K562 (cell line): ENCODE measurements around the gene SERPINH1. TPM values are rescaled to one million over a fixed set of nuclear protein-coding genes. Genes with fewer than 3 reads are reported as not detected.

Experiments used
- ATAC-seq: fragments of 200-7000 bp; cut with Tn5 transposase; 3 replicates; pipeline ENCODE4 v1.9.1; 2020; ENCODE audit warnings: moderate library complexity
- Bru-seq: library from RNA; stranded (reverse); fragments of 400-500 nt; gene quantifications from one replicate; lab custom pipeline; 2021; lab: Mats Ljungman, UMichigan
- BruChase-seq, 2 experiments: library from RNA; stranded (reverse); fragments of 400-500 nt; gene quantifications; one replicate each; lab custom pipeline; 2021; lab: Mats Ljungman, UMichigan
- BruUV-seq: library from RNA; stranded (reverse); fragments of 400-500 nt; replicated peaks from 2 replicates; lab custom pipeline; 2021; lab: Mats Ljungman, UMichigan
- CTCF ChIA-PET: fragments of 300-600 bp; formaldehyde crosslinking; extraction: SDS; loops from one replicate; lab custom pipeline; 2021; ENCODE audit warnings: low intra/inter-chr PET ratio; lab: Yijun Ruan, JAX
- POLR2A ChIA-PET: fragments of 300-600, 350-650 bp; sonication (Branson Sonifier 250); formaldehyde crosslinking; extraction: SDS; loops from one replicate; lab custom pipeline; 2021; ENCODE audit warnings: antibody characterized with exemption, inconsistent platforms; lab: Yijun Ruan, JAX
- DNase-seq, 4 experiments: peaks; one replicate each; pipeline versions ENCODE4 v3.0.0 to v3.0.0-alpha.2; 2011 to 2018; ENCODE audit warnings: low spot score in 3 of 4, mixed read lengths in 3 of 4; ENCODE audit errors: extremely low read depth in 1 of 4
- FAIRE-seq: peaks from 2 replicates; lab custom pipeline; 2011; peaks lifted over from hg19 to GRCh38; lab: Jason Lieb, UNC
- H2AFZ ChIP-seq: 2 replicates; pipeline ENCODE4 v1.6.0; 2011; ENCODE audit warnings: low read depth, low read length, control low read depth, inconsistent platforms
- H3K27ac ChIP-seq: fragments of 200-600 bp; 3 replicates; pipeline ENCODE4 v1.8.0; 2011; ENCODE audit warnings: low read depth, mild to moderate bottlenecking, control low read depth, inconsistent platforms, low read length, moderate library complexity, mixed read lengths; ENCODE audit errors: extremely low read depth
- H3K27me3 ChIP-seq, 2 experiments: fragments of 300-600 bp in 1 of 2; 2 replicates in 1 of 2; 3 replicates in 1 of 2; pipeline versions ENCODE4 v1.6.0 to v1.8.0; 2011; ENCODE audit warnings: inconsistent platforms in 2 of 2, low read length in 2 of 2, mild to moderate bottlenecking in 1 of 2, mixed read lengths in 1 of 2, moderate library complexity in 1 of 2; ENCODE audit not compliant: control insufficient read depth in 2 of 2, insufficient read depth in 2 of 2
- H3K36me3 ChIP-seq: fragments of 300-600 bp; 3 replicates; pipeline ENCODE4 v1.8.0; 2011; ENCODE audit warnings: mild to moderate bottlenecking, low read length, inconsistent platforms; ENCODE audit not compliant: control insufficient read depth, insufficient read depth
- H3K4me1 ChIP-seq, 2 experiments: fragments of 200-600 bp in 1 of 2; replicated peaks in 1 of 2; 2 replicates in 1 of 2; 3 replicates in 1 of 2; pipeline versions ENCODE4 v1.5.1 to v1.8.0; 2011; ENCODE audit warnings: inconsistent platforms in 2 of 2, low read length in 2 of 2, mild to moderate bottlenecking in 1 of 2, mixed read lengths in 1 of 2, moderate library complexity in 1 of 2; ENCODE audit not compliant: control insufficient read depth in 2 of 2, insufficient read depth in 2 of 2
- H3K4me2 ChIP-seq: 2 replicates; pipeline ENCODE4 v1.6.1; 2011; ENCODE audit warnings: low read length, control low read depth, inconsistent platforms, mixed read lengths; ENCODE audit not compliant: insufficient read depth
- H3K4me3 ChIP-seq: fragments of 200-600 bp; sonication (generic), shearing (Covaris generic); 2 replicates; pipeline ENCODE4 v1.5.1; 2016; ENCODE audit warnings: control low read depth, inconsistent platforms
- H3K79me2 ChIP-seq: fragments of 200-600 bp; 3 replicates; pipeline ENCODE4 v1.8.0; 2011; ENCODE audit warnings: low read length, inconsistent platforms; ENCODE audit not compliant: control insufficient read depth, insufficient read depth
- H3K9ac ChIP-seq, 2 experiments: 2 replicates each; pipeline versions ENCODE4 v1.6.0 to v1.6.1; 2011; ENCODE audit warnings: low read depth in 2 of 2, low read length in 2 of 2, control low read depth in 1 of 2, inconsistent platforms in 1 of 2, mild to moderate bottlenecking in 1 of 2, mixed read lengths in 1 of 2; ENCODE audit not compliant: insufficient read depth in 1 of 2
- H3K9me1 ChIP-seq: one replicate; pipeline ENCODE4 v1.6.0; 2011; ENCODE audit warnings: inconsistent platforms, mild to moderate bottlenecking, low read length, moderate library complexity; ENCODE audit not compliant: control insufficient read depth, insufficient read depth
- H3K9me3 ChIP-seq: replicated peaks from 2 replicates; pipeline ENCODE4 v1.5.1; 2011; ENCODE audit warnings: low read depth, low read length, inconsistent platforms; ENCODE audit not compliant: control insufficient read depth, insufficient read depth
- H4K20me1 ChIP-seq: replicated peaks from 2 replicates; pipeline ENCODE4 v1.6.1; 2011; ENCODE audit warnings: low read length, inconsistent platforms, mixed read lengths; ENCODE audit not compliant: control insufficient read depth, insufficient read depth
- CTBP1 ChIP-seq: fragments of 450-650 bp; IDR thresholded peaks from 2 replicates; pipeline ENCODE4 v1.6.1; 2016; ENCODE audit warnings: borderline replicate concordance
- E2F3 ChIP-seq: fragments of 250-450 bp; sonication (Bioruptor Pico); IDR thresholded peaks from 2 replicates; pipeline ENCODE4 v1.4.0; 2020; ENCODE audit warnings: mild to moderate bottlenecking
- FOXP1 ChIP-seq: sonication (generic); formaldehyde crosslinking; IDR thresholded peaks from 2 replicates; pipeline ENCODE4 v1.8.0; 2022; ENCODE audit warnings: mild to moderate bottlenecking, missing genetic modification reagents
- NFIC ChIP-seq: fragments of 450-650 bp; IDR thresholded peaks from 2 replicates; pipeline ENCODE4 v1.6.1; 2017; ENCODE audit warnings: mild to moderate bottlenecking, inconsistent platforms
- SIN3A ChIP-seq, 2 experiments: fragments of 150-350 bp in 1 of 2; IDR thresholded peaks; 2 replicates each; pipeline ENCODE4 v1.6.1; 2011 to 2016; ENCODE audit warnings: borderline replicate concordance in 2 of 2, low read depth in 2 of 2, low read length in 2 of 2, mild to moderate bottlenecking in 2 of 2, moderate library complexity in 2 of 2; ENCODE audit not compliant: control insufficient read depth in 1 of 2
- TAF9B ChIP-seq: fragments of 450-650 bp; IDR thresholded peaks from 2 replicates; pipeline ENCODE4 v1.6.1; 2018; ENCODE audit warnings: mild to moderate bottlenecking; ENCODE audit not compliant: partially characterized antibody
- XRCC4 ChIP-seq: IDR thresholded peaks from one replicate; pipeline ENCODE4 v1.6.1; 2011; ENCODE audit not compliant: insufficient read depth, insufficient read length; ENCODE audit errors: extremely low read depth
- YY1 ChIP-seq, 3 experiments: IDR thresholded peaks; 2 replicates each; pipeline ENCODE4 v1.6.1; 2011; ENCODE audit warnings: low read length in 2 of 3, mild to moderate bottlenecking in 2 of 3, moderate library complexity in 2 of 3, borderline replicate concordance in 1 of 3, control low read depth in 1 of 3, low read depth in 1 of 3; ENCODE audit not compliant: insufficient read depth in 3 of 3, insufficient replicate concordance in 2 of 3, control insufficient read depth in 1 of 3, insufficient read length in 1 of 3; ENCODE audit errors: extremely low read depth in 1 of 3
- ZNF561 ChIP-seq: fragments of 450-650 bp; formaldehyde crosslinking; conservative IDR thresholded peaks from 2 replicates; pipeline ENCODE4 v1.4.0; 2020; ENCODE audit warnings: mild to moderate bottlenecking, moderate library complexity
- ZNF717 ChIP-seq: fragments of 250-450 bp; sonication (Bioruptor Pico); IDR thresholded peaks from 2 replicates; pipeline ENCODE4 v1.5.0; 2021
- ZNF79 ChIP-seq: fragments of 250-450 bp; sonication (Bioruptor Pico); IDR thresholded peaks from 2 replicates; pipeline ENCODE4 v1.4.0; 2020; ENCODE audit warnings: low read depth, mild to moderate bottlenecking, moderate library complexity
- WGBS: fragments of 100-300 bp; shearing (Covaris generic); methylation state at CpG from one replicate; pipeline ENCODE4 v1.1.6; 2016; ENCODE audit warnings: low coverage, mixed read lengths; ENCODE audit not compliant: insufficient coverage; ENCODE audit errors: missing lambda C conversion rate; 5-methylcytosine and 5-hydroxymethylcytosine counted together
- in situ Hi-C: fragments of 300-500 bp; cut with MboI; formaldehyde crosslinking; loops from 4 replicates; pipeline ENCODE4 v1.15.0; 2018; ENCODE audit warnings: inconsistent platforms, mixed read lengths
- intact Hi-C: fragments of 100-400 bp; cut with micrococcal nuclease; formaldehyde crosslinking; loops from 2 replicates; pipeline ENCODE4 v1.14.2; 2022
- long read RNA-seq, 3 experiments: library from polyadenylated mRNA in 2 of 3; library from RNA in 1 of 3; unstranded in 2 of 3; stranded (forward) in 1 of 3; transcript quantifications; one replicate each; pipeline ENCODE4 v2.0.0, GENCODE V29; 2019 to 2022
- polyA minus RNA-seq, 3 experiments: library from RNA; depleted of rRNA, polyadenylated mRNA; stranded (reverse); fragments of >200 nt; gene quantifications; 2 replicates each; pipeline ENCODE4 v1.2.3, GENCODE V29; 2011
- polyA plus RNA-seq, 8 experiments: library from polyadenylated mRNA; depleted of rRNA in 4 of 8; stranded (reverse) in 5 of 8; unstranded in 3 of 8; fragments of >200 nt; fragmentation: Nextera tagmentation in 2 of 8; fragmentation: Illumina TruSeq in 1 of 8; extraction: Ambion mirVana in 2 of 8; extraction: Trizol in 1 of 8; gene quantifications; 2 replicates each; pipeline versions ENCODE4 v1.2.1 to v1.2.3, GENCODE V29; 2011 to 2014; ENCODE audit warnings: inconsistent platforms in 1 of 8, missing spikeins in 1 of 8
- total RNA-seq, 7 experiments: library from RNA; depleted of rRNA in 6 of 7; stranded (reverse); fragments of >200 nt in 6 of 7; fragmentation: Illumina TruSeq in 2 of 7; extraction: Trizol in 2 of 7; gene quantifications; 2 replicates each; pipeline versions ENCODE4 v1.2.1 to v1.2.3, GENCODE V29; 2011 to 2021; ENCODE audit warnings: low replicate concordance in 1 of 7
- TF ChIP-seq, protein P1 (sequence below), 2 experiments: IDR thresholded peaks; 2 replicates each; pipeline ENCODE4 v1.6.1; 2011; ENCODE audit warnings: borderline replicate concordance in 1 of 2, control low read depth in 1 of 2, low read depth in 1 of 2, low read length in 1 of 2, mild to moderate bottlenecking in 1 of 2, mixed read lengths in 1 of 2, moderate library complexity in 1 of 2; ENCODE audit not compliant: insufficient read depth in 1 of 2, insufficient read length in 1 of 2, poor library complexity in 1 of 2, severe bottlenecking in 1 of 2; ENCODE audit errors: extremely low read depth in 1 of 2

SERPINH1 gene
- total RNA-seq (2011; cell fraction: chromatin; rRNA removed; ENCODE audit: low replicate concordance), result 53.1 and 136 TPM in 2 replicates
- total RNA-seq (2011; cell fraction: nucleolus; rRNA removed), result 186 and 237 TPM in 2 replicates
- 128 and 144 TPM in 2 replicates for total RNA-seq (2011; cell fraction: nucleoplasm; rRNA removed)
- total RNA-seq (2014; rRNA removed) (67.9 and 85.8 TPM in 2 replicates), total RNA-seq (2014; rRNA removed; fragmentation: Illumina TruSeq; extraction: Trizol) (30.3 and 44.1 TPM in 2 replicates), total RNA-seq (2015; rRNA removed; fragmentation: Illumina TruSeq; extraction: Trizol) (78.5 and 87.1 TPM in 2 replicates), total RNA-seq (2021) (106 and 115 TPM in 2 replicates), polyA plus RNA-seq (2011; rRNA removed) (45.5 and 123 TPM in 2 replicates), polyA plus RNA-seq (2014; fragmentation: Illumina TruSeq; extraction: Trizol) (95.0 and 102 TPM in 2 replicates), polyA plus RNA-seq (2014; fragmentation: Nextera tagmentation; extraction: Ambion mirVana) (1 to 10 TPM; 2.8 to 6.8 TPM), polyA plus RNA-seq (2014; rRNA removed) (67.8 and 77.9 TPM in 2 replicates), polyA minus RNA-seq (2011; rRNA and poly(A)+ RNA removed) (24.5 and 38.2 TPM in 2 replicates), Bru-seq, nascent RNA (percentile 73 among the genes with signal in this experiment), BruChase-seq, experiment 1, labeled RNA remaining after a 2-hour chase (percentile 74 among the genes with signal in this experiment), BruChase-seq, experiment 2, labeled RNA remaining after a 6-hour chase (percentile 82 among the genes with signal in this experiment)
- polyA plus RNA-seq (2011; cell fraction: cytosol; rRNA removed), result 84.3 and 156 TPM in 2 replicates
- polyA plus RNA-seq (2011; cell fraction: nucleus; rRNA removed), result 79.5 and 81.7 TPM in 2 replicates
- polyA plus RNA-seq (2012), result 148 and 286 TPM in 2 replicates
- polyA minus RNA-seq (2011; cell fraction: cytosol; rRNA and poly(A)+ RNA removed), result 53.3 and 105 TPM in 2 replicates
- 27.3 and 51.1 TPM in 2 replicates for polyA minus RNA-seq (2011; cell fraction: nucleus; rRNA and poly(A)+ RNA removed)
- long read RNA-seq, experiment 1, transcript SERPINH1-215 (6 exons, 2,299 nt), result minor isoform, 6 of 170 reads
- long read RNA-seq, experiment 1, transcript SERPINH1-201 (5 exons, 2,225 nt), result major isoform, 109 of 170 reads
- long read RNA-seq, experiment 1, partial matches to known transcripts, result 13 of 170 reads
- long read RNA-seq, experiment 1, other reads (novel, unspliced or antisense), result 41 of 170 reads
- long read RNA-seq, experiment 2, transcript SERPINH1-201 (5 exons, 2,225 nt), result major isoform, 121 of 168 reads
- long read RNA-seq, experiment 2, transcript SERPINH1-215 (6 exons, 2,299 nt), result minor isoform, 5 of 168 reads
- long read RNA-seq, experiment 2, partial matches to known transcripts, result 31 of 168 reads
- long read RNA-seq, experiment 2, other reads (novel, unspliced or antisense), result 5 of 168 reads
- long read RNA-seq, experiment 3, transcript SERPINH1-201 (5 exons, 2,225 nt), result major isoform, 44 of 52 reads
- long read RNA-seq, experiment 3, partial matches to known transcripts, result 4 of 52 reads
- long read RNA-seq, experiment 3, other reads (novel, unspliced or antisense), result 3 of 52 reads

DNA sequence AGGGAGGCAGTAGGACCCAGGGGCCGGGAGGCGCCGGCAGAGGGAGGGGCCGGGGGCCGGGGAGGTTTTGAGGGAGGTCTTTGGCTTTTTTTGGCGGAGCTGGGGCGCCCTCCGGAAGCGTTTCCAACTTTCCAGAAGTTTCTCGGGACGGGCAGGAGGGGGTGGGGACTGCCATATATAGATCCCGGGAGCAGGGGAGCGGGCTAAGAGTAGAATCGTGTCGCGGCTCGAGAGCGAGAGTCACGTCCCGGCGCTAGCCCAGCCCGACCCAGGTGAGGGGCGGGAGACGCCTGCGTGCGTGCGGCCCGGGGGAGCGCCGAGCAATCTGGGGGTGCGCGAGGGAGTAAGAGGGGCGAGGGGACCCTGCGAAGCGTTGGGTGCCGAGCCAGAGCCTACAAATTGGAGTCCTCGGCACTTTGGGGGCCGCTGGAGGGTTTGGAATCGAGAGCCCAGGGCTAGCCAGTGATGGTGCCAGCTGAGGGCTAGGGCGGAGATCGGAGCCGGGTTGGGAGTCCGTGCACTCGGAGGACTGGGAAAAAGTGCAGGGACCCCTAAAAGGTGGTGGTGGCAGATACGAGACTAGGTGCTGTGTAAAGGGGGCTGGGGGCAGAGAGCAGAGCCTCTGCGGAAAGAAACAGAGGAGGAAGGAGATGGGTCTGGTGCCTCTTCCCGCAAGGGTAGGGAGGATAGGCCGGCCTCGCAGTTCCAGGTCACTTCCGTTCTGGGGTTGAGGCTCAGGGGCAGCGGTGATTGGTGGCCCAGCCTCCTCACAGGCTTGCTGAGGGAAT is at the start of gene SERPINH1:
SERPINH1 (plus strand) TSS at position 206 of the 788 bp plus-strand sequence. CDS start 4,097 bp downstream, outside the sequence.
- peak; percentile 84 to 93 (median 88) for DNase-seq
- Histone ChIP-seq H3K27me3 (no peaks in the 10 kb centered on the region), H4K20me1 (no peaks in the 10 kb centered on the region), H3K9me3 (no peaks in the 10 kb centered on the region), H3K4me1 (peaks cover 58 to 69% of the 10 kb centered on the region in 2 experiments), H3K79me2 (peaks cover 43% of the 10 kb centered on the region), H2AFZ (peak within 1 kb of the TSS; percentile 86), H3K4me2 (peak within 1 kb of the TSS; percentile 88), H3K36me3 (peaks cover 33% of the 10 kb centered on the region; the same call in 2 of the 3 replicates), H3K27ac (peak within 1 kb of the TSS; percentile 77), H3K4me3 (peak within 1 kb of the TSS; percentile 64), H3K9ac (peak within 1 kb of the TSS; percentile 78 to 94), H3K9me1 (peaks cover 4% of the 10 kb centered on the region)
- intact Hi-C loops (no loop called here), in situ Hi-C loops (no loop called here)
- peak; percentile 86 for ATAC-seq
- WGBS, result under 1% methylated on average over 41 of the region's 51 CpGs
- peak; percentile 92 for FAIRE-seq
- POLR2A ChIA-PET, result interaction anchor here (0.6 to 10.5 kb wide), 14 partner anchors 8 to 232 kb away, joined by 3 to 115 read pairs (median 4); no protein-coding TSS in a partner anchor
- CTCF ChIA-PET, result interaction anchor here (0.6 kb wide), 1 partner anchor 21 kb away, joined by 3 read pairs; no protein-coding TSS in a partner anchor
- BruUV-seq, result no TSS peak
- TF ChIP-seq YY1 (IDR thresholded peaks at IDR 0.05; ENCODE audit: borderline replicate concordance in 1 of 3, control insufficient read depth in 1 of 3, extremely low read depth in 1 of 3, insufficient read depth in 3 of 3, insufficient read length in 1 of 3, insufficient replicate concordance in 2 of 3, low read depth in 1 of 3, low read length in 2 of 3) (peak in 2 of 3 experiments; percentile 28 to 31), ZNF561 (CRISPR knock-in tag) (no peak), ZNF717 (no peak), TAF9B (peak; percentile 74), NFIC (0 out of 2 replicates have a peak, but pooled peaks have one; percentile 26), E2F3 (CRISPR knock-in tag) (0 out of 2 replicates have a peak, but pooled peaks have one; percentile 36), ZNF79 (CRISPR knock-in tag) (no peak), CTBP1 (no peak), SIN3A (IDR thresholded peaks at IDR 0.05; ENCODE audit: borderline replicate concordance in 2 of 2, control insufficient read depth in 1 of 2, low read depth in 2 of 2, low read length in 2 of 2) (no peak; a peak in 2 of 4 replicates), FOXP1 (CRISPR knock-in tag) (no peak), XRCC4 (no peak)
- TF ChIP-seq, protein P1, sequence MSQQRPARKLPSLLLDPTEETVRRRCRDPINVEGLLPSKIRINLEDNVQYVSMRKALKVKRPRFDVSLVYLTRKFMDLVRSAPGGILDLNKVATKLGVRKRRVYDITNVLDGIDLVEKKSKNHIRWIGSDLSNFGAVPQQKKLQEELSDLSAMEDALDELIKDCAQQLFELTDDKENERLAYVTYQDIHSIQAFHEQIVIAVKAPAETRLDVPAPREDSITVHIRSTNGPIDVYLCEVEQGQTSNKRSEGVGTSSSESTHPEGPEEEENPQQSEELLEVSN (IDR thresholded peaks at IDR 0.05; ENCODE audit: borderline replicate concordance in 1 of 2, extremely low read depth in 1 of 2, insufficient read depth in 1 of 2, insufficient read length in 1 of 2, low read depth in 1 of 2, low read length in 1 of 2, poor library complexity in 1 of 2, severe bottlenecking in 1 of 2), result peak in 1 of 2 experiments; percentile 8
